Activated CD4-positive, alpha-beta memory T cell treated with anti-CD3 and anti-CD28 coated beads for 36 hours (primary cell): ENCODE results near the gene CBX3. TPM values are rescaled to one million over a fixed set of nuclear protein-coding genes. Genes with fewer than 3 reads are reported as not detected.
"Not testable (repeated sequence)": the region's sequence is repeated elsewhere in the genome, so short reads cannot be mapped to it uniquely, and the experiment has no call there.

ENCODE experiments used
- CTCF ChIA-PET: fragments of 350-600 bp; sonication (Branson Sonifier 250); formaldehyde crosslinking; loops from one replicate; lab custom pipeline; 2021; ENCODE audit warnings: antibody characterized with exemption, inconsistent platforms; lab: Charles Lee
- POLR2A ChIA-PET: fragments of 350-600 bp; sonication (Branson Sonifier 250); formaldehyde crosslinking; loops from one replicate; lab custom pipeline; 2021; ENCODE audit warnings: antibody characterized with exemption; lab: Charles Lee
- DNase-seq: peaks from one replicate; pipeline ENCODE4 v3.0.0-alpha.2; 2020
- H3K27ac Mint-ChIP-seq: one replicate; pipeline ENCODE4 v1.8.0; 2021; ENCODE audit warnings: mixed read lengths
- H3K27me3 Mint-ChIP-seq: one replicate; pipeline ENCODE4 v1.8.0; 2021; ENCODE audit warnings: mixed read lengths
- H3K36me3 Mint-ChIP-seq: one replicate; pipeline ENCODE4 v1.8.0; 2021; ENCODE audit warnings: mixed read lengths
- H3K4me1 Mint-ChIP-seq: one replicate; pipeline ENCODE4 v1.8.0; 2021; ENCODE audit warnings: low read depth, mixed read lengths
- H3K4me3 Mint-ChIP-seq: one replicate; pipeline ENCODE4 v1.8.0; 2021; ENCODE audit warnings: mild to moderate bottlenecking, mixed read lengths
- H3K9me3 Mint-ChIP-seq: one replicate; pipeline ENCODE4 v1.8.0; 2021; ENCODE audit warnings: mixed read lengths
- intact Hi-C: fragments of 100-400 bp; cut with micrococcal nuclease; formaldehyde crosslinking; loops from one replicate; pipeline ENCODE4 v1.15.1; 2023
- total RNA-seq, 2 experiments: library from RNA; stranded (reverse); gene quantifications; one replicate each; pipeline ENCODE4 v1.2.3, GENCODE V29; 2021

Gene CBX3
- total RNA-seq, 2 experiments from 2014 or later: 278 to 281 TPM

DNA sequence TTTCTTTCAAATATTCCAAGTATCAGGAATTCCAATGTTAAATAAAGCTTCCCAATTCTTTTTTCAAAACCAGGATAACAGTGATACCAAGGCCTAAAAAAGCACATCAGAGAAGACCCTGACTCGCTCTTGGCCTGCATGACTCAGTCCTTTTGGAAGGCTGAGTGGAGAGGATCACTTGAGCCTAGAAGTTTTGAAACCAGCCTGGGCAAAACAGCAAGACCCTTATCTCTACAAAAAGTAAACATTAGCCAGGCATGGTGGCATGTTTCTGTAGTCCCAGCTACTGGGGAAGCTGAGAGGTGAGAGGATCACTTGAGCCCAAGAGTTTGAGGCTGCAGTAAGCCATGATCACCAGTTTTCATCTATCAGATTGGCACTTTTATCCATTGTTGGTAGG is 30.9 kb upstream of the CBX3 start:
- Mint-ChIP-seq H3K27ac (no peak overlapping the region), H3K36me3 (peaks cover 24% of the 10 kb centered on the region), H3K4me1 (peaks cover 31% of the 10 kb centered on the region), H3K9me3 (no peaks in the 10 kb centered on the region), H3K4me3 (no peak overlapping the region), H3K27me3 (no peaks in the 10 kb centered on the region)
- intact Hi-C loops: no loop called here
- DNase-seq: no peak
- POLR2A ChIA-PET: no interaction called here
- CTCF ChIA-PET: no interaction called here

DNA sequence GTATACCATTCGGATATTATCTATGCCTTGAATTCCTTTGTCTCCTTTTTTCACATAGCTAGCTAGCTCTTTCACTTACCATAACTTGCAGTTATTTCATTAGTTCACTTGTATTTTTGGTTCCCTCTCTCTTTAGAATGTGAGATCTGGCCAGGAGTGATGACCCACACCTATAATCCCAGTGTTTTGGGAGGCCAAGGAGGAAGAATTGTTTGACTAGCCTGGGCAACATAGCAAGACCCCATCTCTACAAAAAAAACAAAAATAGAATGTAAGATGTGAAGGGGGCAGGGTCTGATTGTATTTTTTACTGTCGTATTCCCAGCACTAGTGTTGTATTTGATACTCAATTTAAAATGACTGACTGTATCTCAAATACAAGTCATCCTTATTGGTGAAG is 29.9 kb upstream of the CBX3 start:
- no peak for DNase-seq
- H3K27me3 Mint-ChIP-seq: no peaks in the 10 kb centered on the region
- H3K27ac Mint-ChIP-seq: no peak overlapping the region
- no peak overlapping the region for H3K4me3 Mint-ChIP-seq
- intact Hi-C loops: no loop called here
- H3K9me3 Mint-ChIP-seq: no peaks in the 10 kb centered on the region
- POLR2A ChIA-PET: interaction anchor here (1.0 kb wide), 2 partner anchors 9 to 20 kb away, joined by 3 to 5 read pairs; no protein-coding TSS in a partner anchor
- peaks cover 22% of the 10 kb centered on the region for H3K4me1 Mint-ChIP-seq
- CTCF ChIA-PET: interaction anchor here (0.5 to 1.2 kb wide), 3 partner anchors 15 to 92 kb away, joined by 3 read pairs; partner anchors contain the start of gene NFE2L3
- H3K36me3 Mint-ChIP-seq: peaks cover 24% of the 10 kb centered on the region

DNA sequence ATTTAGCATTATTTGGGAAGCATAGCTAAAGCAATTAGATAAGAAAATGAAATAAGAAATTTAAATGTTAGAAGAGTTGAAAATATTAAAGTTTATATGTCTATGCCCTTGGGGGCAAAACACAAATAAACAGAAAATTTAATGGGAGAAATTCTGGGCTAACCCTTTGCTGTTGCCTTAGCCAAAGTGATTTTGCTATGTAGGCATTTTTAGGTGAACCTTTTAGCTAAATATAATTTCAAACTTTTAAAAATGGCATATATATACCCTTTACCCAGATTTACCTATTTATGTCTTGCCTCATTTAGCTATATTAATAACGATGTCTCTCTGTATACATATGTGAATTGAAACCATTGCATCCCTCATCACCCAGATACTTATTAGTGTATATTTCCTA is 29.5 kb upstream of the CBX3 start:
- H3K27ac Mint-ChIP-seq: no peak overlapping the region
- no peak overlapping the region for H3K4me3 Mint-ChIP-seq
- peaks cover 17% of the 10 kb centered on the region for H3K4me1 Mint-ChIP-seq
- intact Hi-C loops: no loop called here
- no peak for DNase-seq
- ChIA-PET CTCF (interaction anchor here (0.5 to 1.2 kb wide), 3 partner anchors 15 to 92 kb away, joined by 3 read pairs; partner anchors contain the start of gene NFE2L3), POLR2A (interaction anchor here (1.0 kb wide), 2 partner anchors 8 to 19 kb away, joined by 3 to 5 read pairs; no protein-coding TSS in a partner anchor)
- peaks cover 24% of the 10 kb centered on the region for H3K36me3 Mint-ChIP-seq
- no peaks in the 10 kb centered on the region for H3K27me3 Mint-ChIP-seq
- no peaks in the 10 kb centered on the region for H3K9me3 Mint-ChIP-seq

DNA sequence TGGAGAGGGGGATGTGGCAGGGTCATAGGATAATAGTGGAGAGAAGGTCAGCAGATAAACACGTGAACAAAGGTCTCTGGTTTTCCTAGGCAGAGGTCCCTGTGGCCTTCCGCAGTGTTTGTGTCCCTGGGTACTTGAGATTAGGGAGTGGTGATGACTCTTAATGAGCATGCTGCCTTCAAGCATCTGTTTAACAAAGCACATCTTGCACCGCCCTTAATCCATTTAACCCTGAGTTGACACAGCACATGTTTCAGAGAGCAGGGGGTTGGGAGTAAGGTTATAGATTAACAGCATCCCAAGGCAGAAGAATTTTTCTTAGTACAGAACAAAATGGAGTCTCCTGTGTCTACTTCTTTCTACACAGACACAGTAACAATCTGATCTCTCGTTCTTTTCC is 25.6 kb upstream of the CBX3 start:
- H3K4me3 Mint-ChIP-seq, H3K27me3 Mint-ChIP-seq, DNase-seq, CTCF ChIA-PET, H3K27ac Mint-ChIP-seq, intact Hi-C loops, H3K9me3 Mint-ChIP-seq, POLR2A ChIA-PET: not testable (repeated sequence)
- Mint-ChIP-seq H3K36me3 (peaks cover 15% of the 10 kb centered on the region), H3K4me1 (peaks cover 20% of the 10 kb centered on the region)

DNA sequence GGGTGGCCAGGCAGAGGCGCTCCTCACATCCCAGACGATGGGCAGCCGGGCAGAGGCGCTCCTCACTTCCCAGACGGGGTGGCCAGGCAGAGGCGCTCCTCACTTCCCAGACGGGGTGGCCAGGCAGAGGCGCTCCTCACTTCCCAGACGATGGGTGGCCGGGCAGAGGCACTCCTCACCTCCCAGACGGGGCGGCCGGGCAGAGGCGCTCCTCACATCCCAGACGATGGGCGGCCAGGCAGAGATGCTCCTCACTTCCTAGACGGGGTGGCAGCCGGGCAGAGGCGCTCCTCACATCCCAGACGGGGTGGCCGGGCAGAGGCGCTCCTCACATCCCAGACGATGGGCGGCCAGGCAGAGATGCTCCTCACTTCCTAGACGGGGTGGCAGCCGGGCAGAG is 24.8 kb upstream of the CBX3 start:
- DNase-seq, CTCF ChIA-PET, H3K9me3 Mint-ChIP-seq, POLR2A ChIA-PET, intact Hi-C loops, H3K27me3 Mint-ChIP-seq, H3K27ac Mint-ChIP-seq, H3K4me3 Mint-ChIP-seq: not testable (repeated sequence)
- H3K4me1 Mint-ChIP-seq: peaks cover 25% of the 10 kb centered on the region
- H3K36me3 Mint-ChIP-seq: peaks cover 15% of the 10 kb centered on the region

DNA sequence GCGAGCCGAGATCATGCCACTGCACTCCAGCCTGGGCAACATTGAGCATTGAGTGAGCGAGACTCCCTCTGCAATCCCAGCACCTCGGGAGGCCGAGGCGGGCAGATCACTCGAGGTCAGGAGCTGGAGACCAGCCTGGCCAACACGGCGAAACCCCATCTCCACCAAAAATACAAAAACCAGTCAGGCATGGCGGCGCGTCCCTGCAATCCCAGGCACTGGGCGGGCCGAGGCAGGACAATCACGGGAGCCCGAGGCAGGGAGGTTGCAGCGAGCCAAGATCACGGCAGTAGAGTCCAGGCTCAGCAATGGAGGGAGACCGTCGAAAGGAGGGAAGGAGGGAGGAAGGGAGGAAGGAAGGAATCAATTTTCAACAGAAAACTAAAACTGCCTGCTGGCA is 24.3 kb upstream of the CBX3 start:
- DNase-seq, intact Hi-C loops, H3K27me3 Mint-ChIP-seq, H3K4me3 Mint-ChIP-seq, H3K27ac Mint-ChIP-seq, CTCF ChIA-PET, H3K9me3 Mint-ChIP-seq, POLR2A ChIA-PET: not testable (repeated sequence)
- Mint-ChIP-seq H3K36me3 (peaks cover 12% of the 10 kb centered on the region), H3K4me1 (peaks cover 26% of the 10 kb centered on the region)

DNA sequence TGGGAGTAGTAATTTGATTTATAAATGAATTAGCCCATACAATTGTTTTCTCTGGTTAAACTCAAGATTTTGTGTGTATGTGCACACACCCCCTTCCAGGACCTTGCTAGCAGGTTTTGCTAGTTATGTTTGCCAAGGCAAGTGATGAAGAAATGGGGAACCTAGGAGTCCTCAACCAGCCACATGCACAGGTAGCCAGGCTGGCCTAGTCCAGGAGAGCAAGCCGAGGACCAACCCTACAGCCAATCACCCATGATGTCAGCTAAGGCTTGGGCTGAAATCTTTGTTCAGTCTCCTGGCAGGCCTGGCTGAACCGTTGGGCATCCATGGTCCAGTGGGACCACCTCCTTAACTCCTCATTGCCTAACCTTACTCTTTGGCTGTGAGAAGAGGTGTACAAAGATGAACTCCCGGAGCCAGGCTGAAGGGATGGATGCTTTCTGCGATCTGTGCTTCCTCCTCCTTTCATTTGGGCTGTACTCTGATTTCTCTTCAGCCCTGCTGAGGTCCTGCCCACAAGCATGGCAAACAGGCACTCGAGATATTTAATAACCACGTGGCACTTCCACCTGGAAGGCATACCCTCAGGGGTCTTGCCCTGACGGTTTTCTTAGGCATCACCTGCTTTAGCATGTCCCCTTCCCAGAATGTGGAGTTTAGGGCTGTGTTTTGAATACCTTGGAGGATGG is 23.1 kb upstream of the CBX3 start:
- DNase-seq: no peak
- CTCF ChIA-PET: no interaction called here
- POLR2A ChIA-PET: interaction anchor here (1.9 to 2.0 kb wide), 2 partner anchors 11 to 21 kb away, joined by 6 to 12 read pairs; no protein-coding TSS in a partner anchor
- H3K4me1 Mint-ChIP-seq: peaks cover 26% of the 10 kb centered on the region
- no peaks in the 10 kb centered on the region for H3K9me3 Mint-ChIP-seq
- H3K36me3 Mint-ChIP-seq: peaks cover 10% of the 10 kb centered on the region
- no peak overlapping the region for H3K4me3 Mint-ChIP-seq
- no peaks in the 10 kb centered on the region for H3K27me3 Mint-ChIP-seq
- intact Hi-C loops: no loop called here
- H3K27ac Mint-ChIP-seq: peak overlapping the region; percentile 45

DNA sequence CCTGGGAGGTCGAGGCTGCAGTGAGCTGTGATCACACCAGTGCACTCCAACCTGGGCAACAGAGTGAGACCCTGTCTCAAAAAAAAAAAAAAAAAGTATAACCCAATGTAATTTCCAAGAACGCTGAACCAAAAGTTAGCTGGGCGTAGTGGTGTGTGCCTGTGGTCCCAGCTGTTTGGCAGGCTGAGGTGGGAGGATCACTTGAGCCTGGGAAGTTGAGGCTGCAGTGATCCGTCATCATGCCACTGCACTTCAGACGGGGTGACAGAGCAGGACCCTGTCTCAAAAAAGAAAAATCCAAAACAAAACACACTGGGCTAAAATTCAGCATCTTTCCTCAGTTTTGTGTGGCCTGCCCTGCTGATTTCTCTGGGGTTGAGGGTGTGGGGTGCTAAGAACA is 22.1 kb upstream of the CBX3 start:
- ChIA-PET POLR2A (interaction anchor here (0.9 to 2.0 kb wide), 3 partner anchors 10 to 25 kb away, joined by 3 to 12 read pairs (median 6); no protein-coding TSS in a partner anchor), CTCF (interaction anchor here (1.2 kb wide), 2 partner anchors 19 to 287 kb away, joined by 3 to 4 read pairs; no protein-coding TSS in a partner anchor)
- no peaks in the 10 kb centered on the region for H3K27me3 Mint-ChIP-seq
- H3K36me3 Mint-ChIP-seq: peaks cover 13% of the 10 kb centered on the region
- no peak overlapping the region for H3K4me3 Mint-ChIP-seq
- no peak overlapping the region for H3K27ac Mint-ChIP-seq
- H3K4me1 Mint-ChIP-seq: peaks cover 20% of the 10 kb centered on the region
- H3K9me3 Mint-ChIP-seq: no peaks in the 10 kb centered on the region
- intact Hi-C loops: no loop called here
- no peak for DNase-seq

DNA sequence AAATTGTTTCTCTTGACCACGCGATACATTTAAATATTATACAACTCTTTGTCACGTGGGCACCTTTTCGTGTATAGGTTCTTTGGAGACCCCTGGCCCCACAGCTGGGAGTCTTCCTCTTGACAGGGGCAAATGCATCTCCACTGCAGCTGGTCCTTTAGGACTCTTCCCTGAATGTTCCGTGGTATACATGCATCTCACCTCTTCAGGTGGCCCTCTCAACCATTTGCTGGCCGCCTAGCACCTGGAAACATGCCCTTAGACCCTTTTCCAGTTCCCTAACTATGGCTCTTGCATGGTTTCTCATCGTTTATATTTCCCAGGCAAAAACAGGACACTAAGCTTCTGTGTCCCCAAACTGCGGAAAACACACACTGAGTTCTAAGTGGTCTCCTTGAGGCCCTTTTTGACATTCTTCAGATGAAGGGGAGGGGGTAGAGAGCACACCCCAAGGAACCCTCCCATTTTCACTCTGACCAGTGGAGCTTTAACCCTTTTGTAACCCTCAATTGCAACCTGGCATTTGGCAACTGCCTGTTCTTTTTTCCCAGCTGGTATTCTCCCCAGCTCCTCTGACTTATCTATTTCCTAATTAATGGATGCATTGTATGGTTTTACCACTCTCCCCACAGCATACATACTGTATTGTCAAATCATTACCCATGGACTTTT is 21.6 kb upstream of the CBX3 start:
- Mint-ChIP-seq H3K27ac (no peak overlapping the region), H3K4me3 (no peak overlapping the region), H3K4me1 (peaks cover 21% of the 10 kb centered on the region), H3K9me3 (no peaks in the 10 kb centered on the region), H3K27me3 (no peaks in the 10 kb centered on the region), H3K36me3 (peaks cover 18% of the 10 kb centered on the region)
- ChIA-PET CTCF (interaction anchor here (0.6 to 1.8 kb wide), 4 partner anchors 14 to 287 kb away, joined by 3 to 10 read pairs (median 4); no protein-coding TSS in a partner anchor), POLR2A (interaction anchor here (0.7 to 2.0 kb wide), 8 partner anchors 8 to 125 kb away, joined by 3 to 12 read pairs (median 4); partner anchors contain the start of gene NFE2L3)
- DNase-seq: no peak
- intact Hi-C loops: no loop called here

DNA sequence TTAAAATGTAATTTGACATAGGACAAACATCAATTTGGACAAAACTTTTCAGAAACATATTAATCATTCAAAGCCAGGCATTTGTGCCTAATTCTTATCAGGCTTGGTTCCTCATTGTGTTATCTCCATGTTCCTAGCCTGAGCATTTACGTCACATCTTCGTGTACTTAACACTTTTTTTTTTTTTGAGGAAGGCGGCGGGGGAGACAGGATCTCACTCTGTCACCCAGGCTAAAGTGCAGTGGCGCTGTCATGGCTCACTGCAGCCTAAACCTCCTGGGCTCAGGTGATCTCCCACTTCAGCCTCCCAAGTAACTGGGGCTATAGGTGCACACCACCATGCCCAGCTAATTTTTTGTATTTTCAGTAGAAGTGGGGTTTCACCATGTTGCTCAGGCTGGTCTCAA is 20.8 kb upstream of the CBX3 start:
- Mint-ChIP-seq H3K27ac (no peak overlapping the region), H3K27me3 (no peaks in the 10 kb centered on the region), H3K36me3 (peaks cover 26% of the 10 kb centered on the region), H3K4me1 (peaks cover 29% of the 10 kb centered on the region), H3K4me3 (no peak overlapping the region), H3K9me3 (no peaks in the 10 kb centered on the region)
- CTCF ChIA-PET: interaction anchor here (0.6 to 1.8 kb wide), 5 partner anchors 15 to 288 kb away, joined by 3 to 10 read pairs (median 3); no protein-coding TSS in a partner anchor
- intact Hi-C loops: no loop called here
- POLR2A ChIA-PET: interaction anchor here (0.6 to 1.9 kb wide), 7 partner anchors 9 to 125 kb away, joined by 3 to 6 read pairs (median 3); partner anchors contain the start of gene NFE2L3
- no peak for DNase-seq

DNA sequence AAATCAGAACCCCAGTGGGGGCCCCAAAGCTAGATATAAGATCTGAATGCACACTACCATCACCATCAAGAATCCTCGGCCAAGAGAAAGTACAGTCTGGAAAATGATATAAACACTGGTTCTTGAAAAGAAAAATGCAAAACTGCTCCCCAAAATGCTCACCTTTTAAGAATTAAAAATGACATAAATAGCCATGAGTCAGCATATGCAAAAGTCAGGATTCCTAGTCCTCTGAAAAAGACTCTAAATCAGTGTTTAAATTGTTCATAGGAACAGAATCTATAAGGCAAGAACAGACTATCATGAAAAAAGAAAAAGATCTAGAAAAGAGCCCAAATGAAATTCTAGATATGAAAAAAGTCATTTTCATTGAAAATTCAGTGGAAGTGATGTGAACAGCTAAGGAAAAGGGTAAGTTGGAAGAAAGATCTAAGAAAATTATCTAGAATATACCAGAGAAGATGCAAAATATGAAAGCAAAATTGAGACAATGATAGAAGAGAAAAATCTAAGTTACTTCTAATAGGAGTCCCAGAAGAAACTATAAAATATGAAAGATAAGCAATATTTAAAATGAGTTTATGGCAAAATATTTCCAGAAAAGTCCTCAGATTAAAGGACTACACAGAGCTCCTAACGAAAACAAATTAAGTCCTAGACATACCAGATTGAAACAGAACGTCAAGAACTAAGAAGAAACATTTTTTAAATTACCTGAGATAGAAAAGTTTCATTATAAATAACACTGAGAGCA is 19.9 kb upstream of the CBX3 start:
- Mint-ChIP-seq H3K27ac (peak overlapping the region; percentile 70), H3K4me1 (peaks cover 36% of the 10 kb centered on the region), H3K36me3 (peaks cover 31% of the 10 kb centered on the region), H3K4me3 (no peak overlapping the region), H3K9me3 (no peaks in the 10 kb centered on the region), H3K27me3 (no peaks in the 10 kb centered on the region)
- DNase-seq: no peak
- ChIA-PET POLR2A (interaction anchor here (1.4 to 1.5 kb wide), 2 partner anchors 15 to 30 kb away, joined by 4 to 6 read pairs; partner anchors contain the start of gene NFE2L3), CTCF (interaction anchor here (0.8 to 1.8 kb wide), 6 partner anchors 14 to 289 kb away, joined by 3 to 10 read pairs (median 5); no protein-coding TSS in a partner anchor)
- intact Hi-C loops: no loop called here
